GM20000 (cell line): ENCODE data around the gene MORN4.

Experiments
- DNase-seq: peaks from one replicate; pipeline ENCODE4 v3.0.0; 2012; ENCODE audit warnings: low spot score
- CTCF ChIP-seq: IDR thresholded peaks from 2 replicates; pipeline ENCODE4 v1.5.1; 2012; ENCODE audit warnings: mild to moderate bottlenecking, control low read depth; ENCODE audit errors: extremely low read depth, missing control alignments

MORN4 gene

GRCh38 chr10:97570789-97571471, 62.4 kb downstream of the MORN4 start:
- DNase-seq, result no peak

GRCh38 chr10:97570146-97570788, 63.0 kb downstream of the MORN4 start:
- TF ChIP-seq CTCF, result no peak
- DNase-seq, result no peak

More at GRCh38 chr10:97570789-97571471, 62.4 kb downstream of the MORN4 start:
- TF ChIP-seq CTCF, result no peak

GRCh38 chr10:97567891-97568290, 65.4 kb downstream of the MORN4 start:
- DNase-seq, result no peak
- no peak for TF ChIP-seq CTCF

GRCh38 chr10:97566336-97566996, 66.8 kb downstream of the MORN4 start:
- no peak for DNase-seq
- no peak for TF ChIP-seq CTCF

- DNase-seq, result no peak
- TF ChIP-seq CTCF, result no peak
These were observed 68.5 kb downstream of the MORN4 start for GRCh38 chr10:97564776-97565175.
